IPS-18a (cell line): Measurements from ENCODE around the gene SHROOM2.

Experiments
- H3K27ac ChIP-seq: one replicate; pipeline ENCODE4 v1.5.1; 2013; ENCODE audit warnings: low read length
- H3K27me3 ChIP-seq: one replicate; pipeline ENCODE4 v1.6.1; 2013; ENCODE audit warnings: mild to moderate bottlenecking, low read length; ENCODE audit not compliant: control insufficient read depth, insufficient read depth
- H3K36me3 ChIP-seq: one replicate; pipeline ENCODE4 v1.6.1; 2013; ENCODE audit warnings: low read depth, low read length; ENCODE audit not compliant: control insufficient read depth
- H3K4me1 ChIP-seq: one replicate; pipeline ENCODE4 v1.6.1; 2013; ENCODE audit warnings: low read depth, low read length; ENCODE audit not compliant: control insufficient read depth
- H3K4me3 ChIP-seq: one replicate; pipeline ENCODE4 v1.5.1; 2013; ENCODE audit warnings: low read length
- H3K9ac ChIP-seq: one replicate; pipeline ENCODE4 v1.6.1; 2013; ENCODE audit warnings: mild to moderate bottlenecking, low read length, moderate library complexity
- H3K9me3 ChIP-seq: one replicate; pipeline ENCODE4 v1.6.1; 2013; ENCODE audit warnings: low read depth, low read length; ENCODE audit not compliant: control insufficient read depth

The SHROOM2 gene

DNA sequence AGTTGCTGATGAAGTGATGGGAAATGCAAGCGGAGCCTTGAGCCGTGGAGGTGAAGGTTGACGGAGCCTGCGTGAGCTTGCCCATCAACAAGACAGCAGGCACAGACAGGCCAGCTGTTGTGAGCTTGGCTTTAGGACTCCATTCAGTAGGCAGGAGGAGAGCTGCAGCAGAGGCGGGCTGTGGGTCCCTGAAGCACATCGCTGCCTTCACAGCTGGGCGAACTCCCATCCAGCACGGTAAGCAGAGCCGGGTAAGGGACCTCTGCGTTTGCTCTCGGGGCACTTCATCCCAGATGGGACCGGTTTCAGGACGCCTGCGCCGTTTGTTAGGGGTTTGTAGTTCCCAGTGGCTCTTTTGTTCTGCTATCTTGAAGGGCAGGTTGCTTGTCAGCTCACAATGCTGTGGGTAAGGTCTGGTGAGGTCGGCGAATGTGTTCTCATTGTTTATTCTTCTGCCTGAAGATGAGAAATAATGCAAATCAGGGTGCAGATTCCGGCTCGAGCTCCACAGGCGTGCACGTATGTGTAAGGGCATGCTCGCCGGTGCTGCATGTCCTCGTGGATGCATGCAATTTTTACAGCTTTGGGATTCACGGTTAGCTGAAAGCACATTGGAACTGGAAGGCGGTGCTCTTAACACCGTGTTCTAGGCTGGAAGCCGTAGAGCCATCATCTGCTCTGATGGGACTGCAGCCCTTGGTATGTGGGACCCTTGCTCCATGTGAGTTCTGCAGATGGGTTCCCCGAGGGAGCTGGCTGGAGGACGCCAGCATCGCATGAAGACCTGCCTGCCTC lies 126.3 kb downstream of the SHROOM2 start:
- Histone ChIP-seq H3K4me3 (peak overlapping the region; percentile 5), H3K27me3 (no peaks in the 10 kb centered on the region), H3K4me1 (peaks cover 31% of the 10 kb centered on the region), H3K9ac (no peak overlapping the region), H3K27ac (no peak overlapping the region), H3K9me3 (no peaks in the 10 kb centered on the region), H3K36me3 (no peaks in the 10 kb centered on the region)

DNA sequence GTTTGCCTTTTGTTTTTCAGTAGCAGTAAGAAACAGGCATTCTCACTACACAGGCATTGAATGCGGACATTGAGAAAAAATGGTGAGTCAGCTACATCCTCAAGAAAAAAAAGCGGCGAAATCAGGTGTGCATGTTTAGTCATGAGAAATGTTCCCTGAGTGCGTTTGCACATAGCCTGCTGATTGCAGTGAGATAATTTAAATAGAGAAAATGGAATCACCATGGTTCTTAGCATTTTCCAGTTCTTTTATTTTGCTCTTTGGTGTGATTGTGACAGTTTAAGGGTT lies 126.9 kb downstream of the SHROOM2 start:
- Histone ChIP-seq H3K36me3 (no peaks in the 10 kb centered on the region), H3K4me3 (no peak overlapping the region), H3K9ac (no peak overlapping the region), H3K4me1 (peaks cover 31% of the 10 kb centered on the region), H3K27ac (no peak overlapping the region), H3K27me3 (no peaks in the 10 kb centered on the region), H3K9me3 (no peaks in the 10 kb centered on the region)

DNA sequence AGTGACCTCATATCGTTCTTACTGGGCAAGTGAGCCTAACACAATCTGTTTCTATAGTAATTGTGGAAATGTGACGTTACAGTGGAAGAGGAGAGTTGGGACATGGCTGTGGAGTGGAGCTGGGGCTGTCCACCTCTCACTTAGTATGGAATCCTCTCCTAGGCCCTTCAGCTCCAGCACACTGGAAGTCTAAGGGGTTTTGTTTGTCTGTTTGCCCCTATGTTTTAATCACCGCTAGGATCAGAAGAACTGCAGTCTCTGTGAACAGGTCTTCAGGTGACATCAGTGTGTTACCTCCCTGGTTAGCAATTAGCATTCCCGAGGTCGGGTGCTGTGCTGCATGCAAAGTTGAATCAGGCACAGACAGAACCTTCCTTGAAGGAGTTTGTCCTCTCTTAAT lies 131.6 kb downstream of the SHROOM2 start:
- no peaks in the 10 kb centered on the region for H3K27me3 ChIP-seq
- peaks cover 12% of the 10 kb centered on the region for H3K4me1 ChIP-seq
- H3K36me3 ChIP-seq = no peaks in the 10 kb centered on the region
- H3K9ac ChIP-seq = no peak overlapping the region
- H3K9me3 ChIP-seq = no peaks in the 10 kb centered on the region
- no peak overlapping the region for H3K4me3 ChIP-seq
- no peak overlapping the region for H3K27ac ChIP-seq

DNA sequence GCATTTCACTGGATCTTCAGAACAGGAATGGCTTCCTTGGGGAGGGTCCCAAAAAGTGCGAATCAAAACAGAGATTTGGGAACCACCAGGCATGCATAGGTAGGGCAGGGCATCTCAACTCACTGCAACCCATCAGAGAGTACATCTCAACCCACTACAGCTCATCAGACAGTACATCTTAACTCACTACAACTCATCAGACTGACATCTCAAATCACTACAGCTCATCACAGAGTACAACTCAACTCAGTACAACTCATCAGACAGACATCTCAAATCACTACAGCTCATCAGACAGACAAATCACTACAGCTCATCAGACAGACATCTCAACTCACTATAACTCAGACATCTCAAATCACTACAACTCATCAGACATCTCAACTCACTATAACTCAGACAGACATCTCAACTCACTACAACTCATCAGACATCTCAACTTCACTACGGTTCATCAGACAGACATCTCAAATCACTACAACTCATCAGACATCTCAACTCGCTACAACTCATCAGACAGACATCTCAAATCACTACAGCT lies 133.5 kb downstream of the SHROOM2 start:
- Histone ChIP-seq H3K9ac (no peak overlapping the region), H3K4me1 (no peaks in the 10 kb centered on the region), H3K9me3 (no peaks in the 10 kb centered on the region), H3K27me3 (no peaks in the 10 kb centered on the region), H3K27ac (no peak overlapping the region), H3K4me3 (no peak overlapping the region), H3K36me3 (no peaks in the 10 kb centered on the region)

DNA sequence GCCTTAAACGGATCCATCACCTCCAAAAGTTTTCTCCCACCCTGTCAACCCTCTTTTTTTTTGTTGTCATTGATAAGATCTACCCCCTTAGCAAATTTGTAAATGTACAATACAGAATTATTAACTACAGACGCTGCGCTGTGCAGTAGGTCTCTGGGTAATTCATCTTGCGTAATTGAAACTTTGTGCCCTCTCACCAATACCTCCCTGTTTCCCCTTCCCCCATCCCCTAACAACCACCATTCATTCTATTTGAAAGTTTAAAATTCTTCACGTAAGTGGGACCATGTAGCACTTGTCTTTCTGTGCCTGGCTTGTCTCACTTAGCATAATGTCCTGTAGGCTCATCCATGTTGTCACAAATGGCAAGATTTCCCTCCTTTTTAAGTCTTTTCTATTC lies 135.2 kb downstream of the SHROOM2 start:
- H3K36me3 ChIP-seq = no peaks in the 10 kb centered on the region
- H3K27me3 ChIP-seq = no peaks in the 10 kb centered on the region
- peaks cover 6% of the 10 kb centered on the region for H3K4me1 ChIP-seq
- no peak overlapping the region for H3K27ac ChIP-seq
- H3K9me3 ChIP-seq = no peaks in the 10 kb centered on the region
- no peak overlapping the region for H3K9ac ChIP-seq
- no peak overlapping the region for H3K4me3 ChIP-seq

DNA sequence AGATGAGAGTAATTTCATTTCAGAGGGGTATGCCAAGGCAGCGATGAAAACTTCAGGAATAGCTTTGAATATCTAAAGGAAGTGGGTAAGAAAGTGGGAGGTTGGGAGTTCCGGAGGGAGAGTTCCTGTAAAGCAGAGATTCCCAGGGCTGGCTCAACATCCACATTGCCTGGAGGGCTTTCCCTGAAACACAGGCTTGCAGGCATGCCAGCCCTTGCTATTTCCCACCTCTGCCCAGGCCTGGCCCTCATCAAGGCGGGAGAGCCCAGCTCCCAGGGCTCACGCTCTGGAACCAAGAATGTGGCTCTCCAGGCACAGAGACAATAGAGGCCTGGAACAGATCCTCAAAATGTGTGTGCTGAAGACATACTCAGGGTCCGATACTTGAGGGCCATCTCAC lies 137.1 kb downstream of the SHROOM2 start:
- Histone ChIP-seq H3K36me3 (no peaks in the 10 kb centered on the region), H3K9ac (no peak overlapping the region), H3K4me3 (no peak overlapping the region), H3K27ac (no peak overlapping the region), H3K27me3 (no peaks in the 10 kb centered on the region), H3K9me3 (no peaks in the 10 kb centered on the region), H3K4me1 (peaks cover 21% of the 10 kb centered on the region)

DNA sequence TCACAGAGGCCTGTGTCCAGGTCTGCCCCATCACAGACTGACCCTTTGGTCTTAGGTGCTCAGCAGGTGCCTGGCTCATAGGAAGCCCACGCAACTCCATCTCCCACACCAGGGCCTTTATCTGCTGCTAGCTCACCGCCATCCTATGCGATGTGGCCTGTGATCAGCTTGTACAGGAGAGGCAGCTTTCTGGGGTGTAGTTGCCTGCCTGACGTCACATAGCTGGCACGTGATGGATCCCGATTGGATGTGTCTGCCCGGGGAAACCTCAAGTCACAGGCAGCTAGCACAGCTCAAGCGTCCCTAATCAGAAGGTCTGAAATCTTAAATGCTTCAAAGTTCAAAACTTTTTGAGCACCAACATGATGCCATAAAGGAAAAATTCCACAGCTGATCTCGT lies 139.8 kb downstream of the SHROOM2 start:
- Histone ChIP-seq H3K27ac (no peak overlapping the region), H3K27me3 (no peaks in the 10 kb centered on the region), H3K4me1 (peaks cover 35% of the 10 kb centered on the region), H3K9ac (no peak overlapping the region), H3K4me3 (no peak overlapping the region), H3K9me3 (no peaks in the 10 kb centered on the region), H3K36me3 (no peaks in the 10 kb centered on the region)

DNA sequence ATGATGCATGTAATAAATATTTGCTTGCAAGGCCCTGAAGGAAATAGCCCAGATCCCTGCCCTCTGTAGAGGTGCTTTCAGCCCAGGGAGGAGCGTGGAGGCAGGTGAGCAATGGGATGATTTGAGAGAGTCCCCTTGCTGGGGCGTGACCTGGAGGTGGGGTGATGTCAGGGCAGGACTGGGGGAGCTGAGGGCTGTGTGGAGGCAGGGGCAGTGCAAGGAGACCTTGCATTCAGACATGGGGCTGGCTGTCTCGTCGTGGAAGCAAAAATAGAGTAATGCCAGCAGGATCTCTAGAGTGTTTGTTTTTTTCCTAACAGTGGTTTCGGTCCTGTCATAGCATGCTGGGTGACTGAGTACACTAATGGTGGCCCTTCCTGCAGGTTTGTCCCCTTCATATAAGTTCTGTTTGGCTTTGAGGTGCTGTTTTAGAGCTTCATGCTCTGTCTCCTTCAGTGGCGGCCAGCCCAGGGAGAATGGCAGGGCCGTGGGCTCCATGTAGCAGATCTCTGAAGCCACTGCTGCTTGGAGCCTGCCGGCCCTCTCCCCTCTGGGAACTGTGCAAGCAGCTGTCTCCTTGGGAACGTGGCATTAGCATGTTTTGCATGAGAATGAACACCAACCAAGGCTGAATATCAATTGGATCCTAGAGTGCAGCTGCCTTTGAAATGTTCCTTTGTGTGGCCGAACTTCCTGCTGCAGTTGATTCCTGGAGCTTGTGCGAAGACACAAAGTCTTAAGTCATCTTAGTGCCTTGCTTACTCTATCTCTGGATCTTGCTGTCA lies 141.7 kb downstream of the SHROOM2 start:
- Histone ChIP-seq H3K4me1 (peaks cover 38% of the 10 kb centered on the region), H3K27ac (peak overlapping the region; percentile 78), H3K36me3 (no peaks in the 10 kb centered on the region), H3K4me3 (peak overlapping the region; percentile 50), H3K9ac (peak overlapping the region; percentile 63), H3K27me3 (no peaks in the 10 kb centered on the region), H3K9me3 (no peaks in the 10 kb centered on the region)

DNA sequence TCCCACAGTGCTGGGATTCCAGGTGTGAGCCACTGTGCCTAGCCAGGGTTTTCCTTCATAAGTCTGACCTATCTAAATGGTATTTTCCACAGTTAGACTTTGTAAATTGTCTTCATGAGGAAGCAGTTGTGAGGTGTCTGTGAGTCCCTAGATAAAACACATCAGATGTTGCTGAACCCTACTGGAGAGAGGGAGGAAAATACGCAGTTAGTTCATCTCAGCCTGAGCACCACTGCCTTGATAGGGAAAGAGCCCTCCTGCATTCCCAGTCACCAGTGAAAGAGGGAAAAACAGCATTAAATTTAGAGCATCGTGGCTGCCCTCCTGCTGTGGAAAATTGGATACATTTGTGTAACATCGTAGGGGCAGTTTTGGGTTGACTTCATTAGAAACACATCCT lies 149.2 kb downstream of the SHROOM2 start:
- H3K36me3 ChIP-seq = peaks cover 21% of the 10 kb centered on the region
- peaks cover 8% of the 10 kb centered on the region for H3K4me1 ChIP-seq
- H3K4me3 ChIP-seq = no peak overlapping the region

DNA sequence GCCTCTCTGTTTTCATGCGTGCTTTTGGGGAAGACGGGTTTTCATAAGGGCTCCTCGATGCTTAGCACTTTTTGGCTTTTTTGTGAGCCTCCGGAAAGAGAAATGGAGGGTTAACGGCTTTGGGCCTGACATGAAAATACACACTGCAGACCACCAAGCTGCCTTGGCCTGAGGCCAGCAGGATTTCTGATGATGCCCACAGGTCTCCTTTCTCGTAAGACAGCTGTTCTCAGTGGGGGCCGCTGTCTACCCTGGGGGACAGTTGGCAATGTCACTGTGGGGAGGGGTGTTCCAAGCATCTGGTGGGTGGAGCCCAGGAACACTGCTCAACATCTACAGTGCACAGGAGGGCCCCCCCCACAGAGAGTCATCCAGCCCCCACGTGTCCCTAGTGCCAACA lies 151.5 kb downstream of the SHROOM2 start:
- H3K4me1 ChIP-seq = peaks cover 6% of the 10 kb centered on the region
- H3K4me3 ChIP-seq = no peak overlapping the region
- no peaks in the 10 kb centered on the region for H3K27me3 ChIP-seq
- no peaks in the 10 kb centered on the region for H3K9me3 ChIP-seq
- H3K9ac ChIP-seq = no peak overlapping the region
- H3K27ac ChIP-seq = no peak overlapping the region
- H3K36me3 ChIP-seq = peaks cover 36% of the 10 kb centered on the region

More for the DNA sequence above, 149.2 kb downstream of the SHROOM2 start:
- Histone ChIP-seq H3K27me3 (no peaks in the 10 kb centered on the region), H3K9ac (no peak overlapping the region), H3K9me3 (no peaks in the 10 kb centered on the region), H3K27ac (no peak overlapping the region)

DNA sequence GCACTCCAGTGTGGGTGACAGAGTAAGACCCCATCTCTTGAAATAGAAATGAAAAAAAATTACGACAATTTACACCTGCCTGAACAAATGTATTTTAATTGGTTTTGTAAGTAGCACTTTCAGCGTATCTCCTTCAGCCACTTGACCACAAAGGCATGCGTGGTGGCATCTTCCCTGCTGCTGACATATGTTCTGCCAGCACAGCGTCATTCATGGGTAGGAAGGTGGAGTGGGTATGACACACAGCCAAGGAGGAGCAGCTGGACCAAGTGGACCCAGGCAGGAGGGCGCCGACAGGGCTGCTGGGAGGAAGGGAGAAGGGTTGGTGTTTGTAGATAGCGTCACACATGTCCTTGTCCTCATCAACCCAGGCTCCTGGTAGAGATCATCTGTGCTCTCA lies 152.3 kb downstream of the SHROOM2 start:
- no peak overlapping the region for H3K27ac ChIP-seq
- H3K36me3 ChIP-seq = peaks cover 36% of the 10 kb centered on the region
- no peaks in the 10 kb centered on the region for H3K9me3 ChIP-seq
- no peaks in the 10 kb centered on the region for H3K4me1 ChIP-seq
- no peaks in the 10 kb centered on the region for H3K27me3 ChIP-seq
- H3K4me3 ChIP-seq = no peak overlapping the region
- no peak overlapping the region for H3K9ac ChIP-seq
